HepG2 (cell line): ENCODE data around the gene GCN1. TPM values are rescaled to one million over a fixed set of nuclear protein-coding genes. Genes with fewer than 3 reads are reported as not detected.

Experiments
- ARID5B ChIP-seq: IDR thresholded peaks from 2 replicates; pipeline ENCODE4 v1.4.0; 2020; ENCODE audit warnings: mild to moderate bottlenecking, missing genetic modification reagents
- ATF4 ChIP-seq, 2 experiments: fragments of 450-650 bp in 1 of 2; sonication (generic) in 1 of 2; formaldehyde crosslinking; IDR thresholded peaks; 2 replicates each; pipeline versions ENCODE4 v1.5.0 to v1.8.0; 2020 to 2022; ENCODE audit warnings: mild to moderate bottlenecking in 1 of 2, missing genetic modification reagents in 1 of 2
- DNMT3B ChIP-seq: conservative IDR thresholded peaks from 2 replicates; pipeline ENCODE4 v1.6.1; 2016; ENCODE audit warnings: missing biosample characterization, control low read depth
- GATA4 ChIP-seq: sonication (generic); IDR thresholded peaks from 2 replicates; pipeline ENCODE4 v1.6.1; 2016; ENCODE audit warnings: antibody characterized with exemption, low read depth, borderline replicate concordance
- GRHL1 ChIP-seq: sonication (generic); formaldehyde crosslinking; conservative IDR thresholded peaks from 2 replicates; pipeline ENCODE4 v1.8.0; 2022; ENCODE audit warnings: missing genetic modification reagents
- RBFOX2 ChIP-seq: fragments of 200-400 bp; formaldehyde crosslinking; IDR thresholded peaks from 2 replicates; pipeline ENCODE4 v1.6.1; 2017; ENCODE audit warnings: low read depth, mild to moderate bottlenecking, low read length
- RFX1 ChIP-seq: fragments of 450-650 bp; IDR thresholded peaks from 2 replicates; pipeline ENCODE4 v1.6.1; 2017
- ZBTB39 ChIP-seq: sonication (generic); formaldehyde crosslinking; IDR thresholded peaks from 2 replicates; pipeline ENCODE4 v1.5.0; 2020; ENCODE audit warnings: missing genetic modification reagents
- ZNF597 ChIP-seq: sonication (generic); formaldehyde crosslinking; IDR thresholded peaks from 2 replicates; pipeline ENCODE4 v1.5.0; 2020; ENCODE audit warnings: missing genetic modification reagents
- ZNF672 ChIP-seq: sonication (generic); formaldehyde crosslinking; IDR thresholded peaks from 2 replicates; pipeline ENCODE4 v1.8.1; 2022; ENCODE audit warnings: missing genetic modification reagents
- polyA plus RNA-seq, 8 experiments: library from polyadenylated mRNA; depleted of rRNA in 3 of 8; stranded (reverse) in 7 of 8; unstranded in 1 of 8; fragments of >200 nt; fragmentation: Illumina TruSeq in 4 of 8; extraction: Trizol in 4 of 8; gene quantifications; 2 replicates each; pipeline versions ENCODE4 v1.2.1 to v1.2.3, GENCODE V29; 2011 to 2016; ENCODE audit warnings: low read depth in 4 of 8, missing spikeins in 1 of 8, mixed read lengths in 1 of 8; ENCODE audit not compliant: insufficient read depth in 1 of 8
- total RNA-seq, 5 experiments: library from RNA; depleted of rRNA; stranded (reverse); fragments of >200 nt; fragmentation: Illumina TruSeq; extraction: Trizol; gene quantifications; 2 replicates each; pipeline ENCODE4 v1.2.3, GENCODE V29; 2016; ENCODE audit warnings: low read depth in 1 of 5
- TF ChIP-seq, protein P1 (sequence below): sonication (generic); formaldehyde crosslinking; IDR thresholded peaks from 2 replicates; pipeline ENCODE4 v1.5.0; 2020; ENCODE audit warnings: mild to moderate bottlenecking, missing genetic modification reagents
- TF ChIP-seq, protein P2 (sequence below): sonication (generic); formaldehyde crosslinking; IDR thresholded peaks from 2 replicates; pipeline ENCODE4 v1.9.0; 2022; ENCODE audit warnings: low read depth, missing genetic modification reagents

GCN1 gene
- total and polyA plus RNA-seq, 2 of the 13 experiments (the other 11 are each of a cell fraction or from before 2014, with no cell fraction given), result 58.2 to 83.0 TPM

DNA sequence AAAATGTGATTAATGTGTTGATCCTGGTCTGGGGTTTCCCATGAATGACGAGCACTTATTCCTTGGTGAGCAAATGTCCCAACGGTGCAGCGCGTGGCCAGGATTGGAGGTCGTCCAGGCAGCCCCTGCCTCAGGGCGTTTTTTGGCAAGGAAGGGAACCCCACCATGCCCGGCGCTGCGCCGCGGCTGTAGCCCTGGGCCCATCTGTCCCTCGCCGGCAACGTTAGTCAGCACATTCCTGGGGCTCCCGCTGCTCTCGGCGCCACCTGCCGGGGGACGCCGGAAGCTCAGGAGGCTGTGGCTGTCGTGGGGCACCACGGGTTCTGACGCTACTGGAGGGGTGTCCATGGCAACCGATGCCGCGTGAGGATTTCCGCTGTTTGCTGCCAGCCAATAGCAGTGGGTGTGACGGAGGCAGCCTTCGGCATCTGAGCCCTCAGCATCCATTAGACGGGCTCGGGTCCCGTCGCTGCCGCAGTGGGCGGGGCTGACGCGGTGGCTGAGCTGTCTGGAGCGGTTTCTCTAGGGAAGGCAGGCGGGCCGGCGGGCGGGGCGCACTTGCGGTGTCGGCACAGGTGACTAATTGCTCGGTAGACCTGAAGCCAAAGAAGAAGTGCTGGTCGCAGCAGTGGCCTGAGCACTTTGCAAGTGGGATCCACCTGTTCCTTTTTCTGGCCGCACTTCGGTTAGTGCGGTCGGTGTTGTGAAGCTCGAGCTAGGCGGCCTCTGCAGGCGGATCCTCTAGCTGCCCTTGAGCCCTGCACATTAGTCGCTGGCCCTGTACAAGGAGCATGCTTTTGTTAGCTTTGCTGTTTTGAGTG lies 107.5 kb downstream of the GCN1 start (continued):
- TF ChIP-seq DNMT3B, result no peak
- TF ChIP-seq ARID5B (CRISPR knock-in tag), result peak; percentile 85; the same call in 1 of the 2 replicates
- peak in 1 of 2 experiments; percentile 36; a peak in 1 of 4 replicates for TF ChIP-seq ATF4 (CRISPR knock-in tag; IDR thresholded peaks at IDR 0.05)
- TF ChIP-seq, protein P1, sequence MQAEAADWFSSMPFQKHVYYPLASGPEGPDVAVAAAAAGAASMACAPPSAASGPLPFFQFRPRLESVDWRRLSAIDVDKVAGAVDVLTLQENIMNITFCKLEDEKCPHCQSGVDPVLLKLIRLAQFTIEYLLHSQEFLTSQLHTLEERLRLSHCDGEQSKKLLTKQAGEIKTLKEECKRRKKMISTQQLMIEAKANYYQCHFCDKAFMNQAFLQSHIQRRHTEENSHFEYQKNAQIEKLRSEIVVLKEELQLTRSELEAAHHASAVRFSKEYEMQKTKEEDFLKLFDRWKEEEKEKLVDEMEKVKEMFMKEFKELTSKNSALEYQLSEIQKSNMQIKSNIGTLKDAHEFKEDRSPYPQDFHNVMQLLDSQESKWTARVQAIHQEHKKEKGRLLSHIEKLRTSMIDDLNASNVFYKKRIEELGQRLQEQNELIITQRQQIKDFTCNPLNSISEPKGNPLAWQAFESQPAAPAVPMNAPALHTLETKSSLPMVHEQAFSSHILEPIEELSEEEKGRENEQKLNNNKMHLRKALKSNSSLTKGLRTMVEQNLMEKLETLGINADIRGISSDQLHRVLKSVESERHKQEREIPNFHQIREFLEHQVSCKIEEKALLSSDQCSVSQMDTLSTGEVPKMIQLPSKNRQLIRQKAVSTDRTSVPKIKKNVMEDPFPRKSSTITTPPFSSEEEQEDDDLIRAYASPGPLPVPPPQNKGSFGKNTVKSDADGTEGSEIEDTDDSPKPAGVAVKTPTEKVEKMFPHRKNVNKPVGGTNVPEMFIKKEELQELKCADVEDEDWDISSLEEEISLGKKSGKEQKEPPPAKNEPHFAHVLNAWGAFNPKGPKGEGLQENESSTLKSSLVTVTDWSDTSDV, result peak; percentile 69; the same call in 1 of the 2 replicates
- TF ChIP-seq ZBTB39 (CRISPR knock-in tag), result no peak; the same call in 1 of the 2 replicates
- no peak for TF ChIP-seq GRHL1 (CRISPR knock-in tag)
- TF ChIP-seq ZNF597, result no peak
- no peak for TF ChIP-seq ZNF672
- no peak for TF ChIP-seq GATA4
- peak; percentile 95 for TF ChIP-seq RFX1
- TF ChIP-seq, protein P2, sequence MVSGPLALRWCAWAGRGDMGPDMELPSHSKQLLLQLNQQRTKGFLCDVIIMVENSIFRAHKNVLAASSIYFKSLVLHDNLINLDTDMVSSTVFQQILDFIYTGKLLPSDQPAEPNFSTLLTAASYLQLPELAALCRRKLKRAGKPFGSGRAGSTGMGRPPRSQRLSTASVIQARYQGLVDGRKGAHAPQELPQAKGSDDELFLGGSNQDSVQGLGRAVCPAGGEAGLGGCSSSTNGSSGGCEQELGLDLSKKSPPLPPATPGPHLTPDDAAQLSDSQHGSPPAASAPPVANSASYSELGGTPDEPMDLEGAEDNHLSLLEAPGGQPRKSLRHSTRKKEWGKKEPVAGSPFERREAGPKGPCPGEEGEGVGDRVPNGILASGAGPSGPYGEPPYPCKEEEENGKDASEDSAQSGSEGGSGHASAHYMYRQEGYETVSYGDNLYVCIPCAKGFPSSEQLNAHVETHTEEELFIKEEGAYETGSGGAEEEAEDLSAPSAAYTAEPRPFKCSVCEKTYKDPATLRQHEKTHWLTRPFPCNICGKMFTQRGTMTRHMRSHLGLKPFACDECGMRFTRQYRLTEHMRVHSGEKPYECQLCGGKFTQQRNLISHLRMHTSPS, result 0 out of 2 replicates have a peak, but pooled peaks have one; percentile 39
- peak; percentile 73 for TF ChIP-seq RBFOX2
